ENCODE measurements around the gene SLC26A8.
"Not testable (repeated sequence)": the region's sequence is repeated elsewhere in the genome, so short reads cannot be mapped to it uniquely, and the experiment has no call there.

Gene SLC26A8

DNA sequence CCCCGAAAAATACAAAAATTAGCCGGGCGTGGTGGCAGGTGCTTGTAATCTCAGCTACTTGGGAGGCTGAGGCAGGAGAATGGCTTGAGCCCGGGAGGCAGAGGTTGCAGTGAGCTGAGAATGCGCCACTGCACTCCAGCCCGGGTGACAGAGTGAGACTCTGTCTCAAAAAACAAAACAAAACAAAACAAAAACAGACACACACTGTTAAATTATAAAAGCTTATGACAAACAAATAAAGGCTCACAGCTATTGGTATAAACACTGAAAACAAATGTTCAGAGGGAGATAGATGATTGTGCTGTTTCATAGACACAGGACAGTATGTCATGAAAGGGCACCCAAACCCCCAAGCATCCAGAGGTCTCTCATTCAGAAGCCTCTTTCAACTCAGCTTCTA, 107.5 kb downstream of the SLC26A8 start:
- not testable (repeated sequence) for H3K27me3 Mint-ChIP-seq, H3K27ac Mint-ChIP-seq, H3K9me3 Mint-ChIP-seq, DNase-seq
- Mint-ChIP-seq H3K4me1 (peaks cover 31% of the 10 kb centered on the region), H3K36me3 (peaks cover 42% of the 10 kb centered on the region), H3K4me3 (peak overlapping the region; percentile 5)
- CTCF ChIA-PET: interaction anchor here (1.0 kb wide), 1 partner anchor 34 kb away, joined by 3 read pairs; no protein-coding TSS in a partner anchor

DNA sequence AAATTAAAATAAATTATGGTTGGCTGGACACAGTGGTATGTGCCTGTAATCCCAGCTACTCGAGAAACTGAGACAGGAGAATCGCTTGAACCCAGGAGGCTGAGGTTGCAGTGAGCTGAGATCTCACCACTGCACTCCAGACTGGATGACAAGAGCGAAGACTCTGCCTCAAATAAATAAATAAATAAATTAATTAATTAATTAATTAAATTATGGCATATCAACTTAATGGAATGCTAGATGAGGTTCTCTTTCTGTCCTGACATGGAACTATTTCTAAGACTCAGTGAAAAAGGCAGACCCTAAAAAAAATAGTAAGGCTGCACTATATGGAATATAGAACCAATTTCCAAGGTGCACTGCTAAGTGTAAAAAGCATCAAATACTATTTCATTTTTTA, 108.4 kb downstream of the SLC26A8 start:
- Mint-ChIP-seq H3K36me3 (peaks cover 49% of the 10 kb centered on the region), H3K27ac (no peak overlapping the region), H3K9me3 (peaks cover 2% of the 10 kb centered on the region), H3K4me1 (peaks cover 25% of the 10 kb centered on the region), H3K27me3 (no peaks in the 10 kb centered on the region), H3K4me3 (no peak overlapping the region)
- CTCF ChIA-PET: no interaction called here
- DNase-seq: no peak

DNA sequence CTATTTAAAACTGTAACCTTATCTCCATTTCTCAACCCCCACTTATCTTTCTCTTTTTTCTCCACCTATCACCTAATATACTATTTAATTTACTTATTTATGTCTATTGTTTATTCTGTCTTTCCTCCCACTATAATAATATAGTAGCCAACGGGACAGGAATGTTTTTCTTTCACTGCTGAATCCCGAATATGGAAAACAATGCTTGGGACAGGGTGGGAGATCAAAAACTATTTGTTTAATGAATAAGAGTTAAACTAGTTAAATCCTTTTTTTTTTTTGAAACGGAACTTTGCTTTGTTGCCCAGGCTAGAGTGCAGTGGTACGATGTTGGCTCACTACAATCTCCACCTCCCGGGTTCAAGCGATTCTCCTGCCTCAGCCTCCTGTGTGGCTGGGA, 109.9 kb downstream of the SLC26A8 start:
- CTCF ChIA-PET: no interaction called here
- peaks cover 57% of the 10 kb centered on the region for H3K36me3 Mint-ChIP-seq
- H3K4me1 Mint-ChIP-seq: peaks cover 26% of the 10 kb centered on the region
- H3K27ac Mint-ChIP-seq: peak overlapping the region; percentile 68
- H3K27me3 Mint-ChIP-seq: no peaks in the 10 kb centered on the region
- H3K4me3 Mint-ChIP-seq: no peak overlapping the region
- no peak for DNase-seq
- peaks cover 10% of the 10 kb centered on the region for H3K9me3 Mint-ChIP-seq

DNA sequence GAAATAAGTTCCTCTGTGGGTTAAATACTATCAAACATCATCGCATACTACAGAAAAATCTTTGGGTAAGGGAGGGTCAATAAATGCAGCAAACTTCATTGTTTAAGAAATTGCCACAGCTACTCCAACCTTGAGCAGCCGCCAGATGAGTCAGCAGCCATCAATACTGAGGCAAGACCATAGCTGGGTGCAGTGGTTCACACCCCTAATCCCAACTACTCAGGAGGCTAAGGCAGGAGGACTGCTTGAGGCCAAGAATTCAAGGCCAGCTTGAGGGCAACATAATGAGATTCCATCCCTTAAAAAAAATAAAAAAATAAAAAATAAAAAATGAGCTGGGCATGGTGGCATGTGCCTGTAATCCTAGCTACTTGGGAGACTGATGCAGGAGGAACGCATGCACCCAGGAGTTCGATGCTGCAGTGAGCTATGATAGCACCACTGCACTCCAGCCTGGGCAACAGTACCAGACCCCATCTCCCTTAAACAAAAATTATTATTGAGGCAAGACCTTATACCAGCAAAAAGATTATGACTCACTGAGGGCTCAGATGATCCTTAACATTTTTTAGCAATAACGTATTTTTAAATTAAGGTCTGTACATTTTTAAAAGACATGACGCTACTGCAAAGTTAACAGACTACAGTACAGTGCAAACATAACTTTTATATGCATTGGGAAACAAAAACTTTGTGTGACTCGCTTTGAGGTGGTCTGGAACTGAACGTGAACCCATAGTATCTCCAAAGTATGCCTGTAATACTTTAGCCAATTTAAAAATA, 112.4 kb downstream of the SLC26A8 start:
- Mint-ChIP-seq H3K4me1 (peaks cover 5% of the 10 kb centered on the region), H3K4me3 (no peak overlapping the region), H3K9me3 (peaks cover 28% of the 10 kb centered on the region), H3K27ac (no peak overlapping the region), H3K36me3 (peaks cover 71% of the 10 kb centered on the region), H3K27me3 (no peaks in the 10 kb centered on the region)
- no peak for DNase-seq
- CTCF ChIA-PET: no interaction called here

DNA sequence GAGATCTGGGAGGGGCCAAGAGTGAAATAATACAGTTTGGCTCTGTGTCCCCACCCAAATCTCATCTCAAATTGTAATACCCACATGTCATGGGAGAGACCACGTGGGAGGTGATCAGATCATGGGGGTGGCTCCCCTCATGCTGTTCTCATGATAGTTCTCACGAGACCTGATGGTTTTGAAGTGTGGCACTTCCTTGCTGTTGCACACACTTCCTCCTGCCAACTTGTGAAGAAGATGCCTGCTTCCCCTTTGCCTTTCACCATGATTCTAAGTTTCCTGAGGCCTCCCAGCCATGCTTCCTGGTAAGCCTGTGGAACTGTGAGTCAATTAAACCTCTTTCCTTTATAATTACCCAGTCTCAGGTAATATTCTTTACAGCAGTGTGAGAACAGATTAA, 114.9 kb downstream of the SLC26A8 start:
- CTCF ChIA-PET, H3K27me3 Mint-ChIP-seq, DNase-seq, H3K4me3 Mint-ChIP-seq, H3K4me1 Mint-ChIP-seq, H3K27ac Mint-ChIP-seq: not testable (repeated sequence)
- Mint-ChIP-seq H3K9me3 (peaks cover 28% of the 10 kb centered on the region), H3K36me3 (peaks cover 65% of the 10 kb centered on the region)

DNA sequence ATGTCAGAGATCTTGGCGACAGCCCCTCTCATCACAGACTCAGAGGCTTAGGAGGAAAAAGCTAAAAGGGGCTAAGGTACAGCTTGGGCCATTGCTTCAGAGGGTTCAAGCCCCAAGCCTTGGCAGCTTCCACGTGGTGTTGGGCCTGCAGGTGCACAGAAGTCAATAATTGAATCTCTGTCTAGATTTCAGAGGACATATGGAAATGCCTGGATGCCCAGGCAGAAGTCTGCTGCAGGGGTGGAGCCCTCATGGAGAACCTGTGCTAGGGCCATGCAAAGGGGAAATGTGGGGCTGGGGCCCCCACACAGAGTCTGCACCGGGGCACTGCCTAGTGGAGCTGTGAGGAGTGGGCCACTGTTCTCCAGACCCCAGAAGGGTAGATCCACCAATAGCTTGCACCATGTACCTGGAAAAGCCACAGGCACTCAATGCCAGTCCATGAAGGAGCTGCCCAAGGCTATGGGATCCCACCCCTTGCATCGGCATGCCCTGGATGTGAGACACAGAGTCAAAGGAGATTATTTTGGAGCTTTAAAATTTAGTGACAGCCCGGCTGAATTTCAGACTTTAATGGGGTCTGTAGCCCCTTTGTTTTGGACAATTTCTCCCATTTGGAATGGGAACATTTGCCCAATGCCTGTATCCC, 115.6 kb downstream of the SLC26A8 start:
- H3K9me3 Mint-ChIP-seq: peaks cover 28% of the 10 kb centered on the region
- H3K27me3 Mint-ChIP-seq, CTCF ChIA-PET, DNase-seq, H3K4me1 Mint-ChIP-seq, H3K27ac Mint-ChIP-seq, H3K4me3 Mint-ChIP-seq: not testable (repeated sequence)
- H3K36me3 Mint-ChIP-seq: peaks cover 66% of the 10 kb centered on the region

DNA sequence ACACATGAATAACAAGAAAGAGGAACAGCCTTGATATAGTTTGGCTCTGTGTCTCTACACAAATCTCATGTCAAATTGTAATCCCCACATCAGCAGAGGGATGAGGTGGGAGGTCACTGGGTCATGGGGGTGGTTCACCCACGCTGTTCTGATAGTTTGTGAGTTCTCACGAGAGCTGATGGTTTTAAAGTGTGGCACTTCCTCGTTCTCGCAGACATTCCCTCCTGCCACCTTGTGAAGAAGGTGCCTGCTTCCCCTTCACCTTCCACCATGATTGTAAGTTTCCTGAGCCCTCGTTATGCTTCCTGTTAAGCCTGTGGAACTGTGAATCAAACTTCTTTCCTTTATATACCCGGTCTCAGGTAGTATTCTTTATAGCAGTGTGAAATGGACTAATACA, 116.7 kb downstream of the SLC26A8 start:
- Mint-ChIP-seq H3K4me3 (no peak overlapping the region), H3K9me3 (peaks cover 28% of the 10 kb centered on the region), H3K36me3 (peaks cover 64% of the 10 kb centered on the region), H3K27ac (no peak overlapping the region), H3K4me1 (peaks cover 7% of the 10 kb centered on the region), H3K27me3 (no peaks in the 10 kb centered on the region)
- CTCF ChIA-PET: no interaction called here
- no peak for DNase-seq

DNA sequence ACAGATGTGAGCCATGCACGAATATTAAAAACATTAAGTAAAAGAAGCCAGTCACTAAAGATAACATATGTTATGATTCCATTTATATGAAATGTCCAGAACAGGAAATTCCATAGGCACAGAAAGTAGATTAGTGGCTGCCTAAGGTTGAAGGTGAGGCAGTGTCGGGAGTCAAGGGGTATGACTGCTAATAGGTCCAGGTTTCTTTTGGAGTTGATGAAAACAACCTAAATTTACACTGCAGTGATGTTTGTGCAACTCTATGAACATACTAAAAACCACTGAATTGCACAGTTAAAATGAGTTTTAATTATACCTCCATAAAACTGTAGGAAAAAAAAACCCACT, 118.0 kb downstream of the SLC26A8 start:
- peaks cover 28% of the 10 kb centered on the region for H3K9me3 Mint-ChIP-seq
- H3K4me3 Mint-ChIP-seq: no peak overlapping the region
- DNase-seq: no peak
- peaks cover 56% of the 10 kb centered on the region for H3K36me3 Mint-ChIP-seq
- H3K4me1 Mint-ChIP-seq: peaks cover 7% of the 10 kb centered on the region
- CTCF ChIA-PET: no interaction called here
- no peaks in the 10 kb centered on the region for H3K27me3 Mint-ChIP-seq
- H3K27ac Mint-ChIP-seq: no peak overlapping the region

DNA sequence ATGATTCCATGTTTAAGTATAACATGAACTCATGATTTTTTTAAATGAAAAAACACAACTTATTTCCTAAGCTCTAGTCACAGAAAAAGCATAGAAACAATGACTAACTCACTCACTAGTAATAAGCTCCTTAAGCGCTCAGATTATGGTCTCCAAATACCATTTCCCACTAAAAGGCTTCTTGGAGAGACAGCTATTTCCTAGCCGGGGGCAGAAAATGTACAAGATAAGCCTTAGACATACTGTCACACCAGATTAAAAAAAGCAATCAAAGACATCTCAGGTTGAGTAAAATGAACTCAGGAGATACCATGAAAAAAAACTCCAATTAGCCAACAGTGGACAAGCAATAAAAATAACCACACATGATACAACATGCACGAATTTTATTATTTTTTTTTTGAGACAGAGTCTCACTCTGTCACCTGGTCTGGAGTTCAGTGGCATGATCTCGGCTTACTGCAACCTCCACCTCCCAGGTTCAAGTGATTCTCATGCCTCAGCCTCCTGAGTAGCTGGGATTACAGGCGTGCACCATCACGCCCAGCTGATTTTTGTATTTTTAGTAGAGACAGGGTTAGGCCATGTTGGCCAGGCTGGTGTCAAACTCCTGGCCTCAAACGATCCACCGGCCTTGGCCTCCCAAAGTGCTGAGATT, 118.5 kb downstream of the SLC26A8 start:
- Mint-ChIP-seq H3K9me3 (peaks cover 25% of the 10 kb centered on the region), H3K4me3 (no peak overlapping the region), H3K4me1 (peaks cover 5% of the 10 kb centered on the region), H3K27ac (no peak overlapping the region), H3K27me3 (no peaks in the 10 kb centered on the region), H3K36me3 (peaks cover 57% of the 10 kb centered on the region)
- CTCF ChIA-PET: no interaction called here
- DNase-seq: no peak

DNA sequence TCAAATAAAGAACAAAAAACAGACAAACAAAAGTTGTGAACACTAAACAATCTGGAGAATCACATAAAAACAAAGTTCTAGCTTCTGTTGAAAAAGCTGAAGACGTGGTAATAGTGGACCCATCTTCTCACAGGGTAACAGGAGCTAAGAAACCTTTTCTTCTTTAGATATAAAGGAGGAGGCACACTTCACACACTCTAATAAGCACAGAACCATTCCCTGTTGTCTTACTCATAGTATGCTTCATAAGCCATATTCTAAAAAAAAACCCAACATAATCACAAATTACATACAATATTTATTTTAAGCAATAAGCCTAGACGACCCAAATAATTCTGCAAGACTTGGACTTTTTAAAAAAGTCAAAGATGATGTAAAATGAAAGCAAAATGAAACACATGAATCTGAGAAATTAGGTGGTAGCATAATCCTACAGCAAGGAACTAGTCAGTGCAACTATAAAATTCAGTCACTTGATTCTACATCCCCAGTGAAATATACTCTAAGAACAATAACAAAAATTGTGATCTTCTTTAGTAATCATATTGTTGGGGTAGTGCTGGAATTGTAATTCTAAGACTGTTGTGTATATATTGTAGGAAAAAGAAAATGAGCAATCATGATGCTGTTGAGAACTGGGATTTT, 119.2 kb downstream of the SLC26A8 start:
- Mint-ChIP-seq H3K9me3 (peaks cover 21% of the 10 kb centered on the region), H3K27me3 (no peaks in the 10 kb centered on the region), H3K27ac (no peak overlapping the region), H3K4me3 (no peak overlapping the region), H3K4me1 (peaks cover 4% of the 10 kb centered on the region), H3K36me3 (peaks cover 56% of the 10 kb centered on the region)
- CTCF ChIA-PET: interaction anchor here (1.3 kb wide), 1 partner anchor 12 kb away, joined by 3 read pairs; no protein-coding TSS in a partner anchor
- no peak for DNase-seq

DNA sequence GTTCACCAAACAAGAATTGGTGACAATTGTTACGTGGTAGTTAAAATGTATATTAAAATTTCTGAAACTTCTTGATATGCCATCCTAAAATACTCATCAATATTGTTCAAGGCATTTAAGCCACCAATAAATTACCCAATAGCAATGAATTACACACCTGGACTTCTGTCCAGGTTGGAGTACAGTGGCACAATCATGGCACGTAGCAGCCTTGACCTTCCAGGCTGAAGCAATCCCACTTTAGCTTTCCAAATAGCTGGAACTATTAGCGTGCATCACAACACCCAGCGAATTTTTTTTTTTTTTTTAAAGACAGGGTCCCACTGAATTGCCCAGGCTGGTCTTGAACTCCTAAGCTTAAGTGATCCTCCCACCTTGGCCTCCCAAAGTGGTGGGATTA, 120.8 kb downstream of the SLC26A8 start:
- Mint-ChIP-seq H3K36me3 (peaks cover 50% of the 10 kb centered on the region), H3K9me3 (peaks cover 9% of the 10 kb centered on the region), H3K4me1 (peaks cover 4% of the 10 kb centered on the region), H3K27ac (no peak overlapping the region), H3K27me3 (no peaks in the 10 kb centered on the region), H3K4me3 (no peak overlapping the region)
- CTCF ChIA-PET: interaction anchor here (1.9 kb wide), 1 partner anchor 12 kb away, joined by 4 read pairs; no protein-coding TSS in a partner anchor
- DNase-seq: no peak

DNA sequence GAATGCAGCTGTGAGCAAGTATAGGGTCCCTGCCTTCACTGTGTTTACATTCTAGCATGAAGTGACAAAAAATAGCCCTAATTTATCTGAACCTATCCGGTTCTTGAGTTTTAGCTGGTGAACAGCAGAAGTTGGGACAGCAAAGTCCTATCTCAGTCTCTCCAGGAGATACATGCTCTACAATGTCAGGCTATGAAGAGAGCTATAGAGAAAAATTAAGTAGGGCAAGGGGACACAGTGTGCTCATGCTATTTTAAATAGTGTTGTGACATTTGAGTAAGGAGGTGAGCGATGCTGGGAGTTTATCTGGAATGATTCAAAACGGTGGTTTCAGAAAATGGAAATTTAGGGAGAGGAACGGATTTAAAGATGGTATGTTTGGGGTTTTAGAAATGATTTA, 124.0 kb downstream of the SLC26A8 start:
- H3K4me3 Mint-ChIP-seq: no peak overlapping the region
- H3K27ac Mint-ChIP-seq: no peak overlapping the region
- no peaks in the 10 kb centered on the region for H3K27me3 Mint-ChIP-seq
- H3K36me3 Mint-ChIP-seq: peaks cover 46% of the 10 kb centered on the region
- no peaks in the 10 kb centered on the region for H3K9me3 Mint-ChIP-seq
- peaks cover under 1% of the 10 kb centered on the region for H3K4me1 Mint-ChIP-seq
- CTCF ChIA-PET: no interaction called here
- no peak for DNase-seq

DNA sequence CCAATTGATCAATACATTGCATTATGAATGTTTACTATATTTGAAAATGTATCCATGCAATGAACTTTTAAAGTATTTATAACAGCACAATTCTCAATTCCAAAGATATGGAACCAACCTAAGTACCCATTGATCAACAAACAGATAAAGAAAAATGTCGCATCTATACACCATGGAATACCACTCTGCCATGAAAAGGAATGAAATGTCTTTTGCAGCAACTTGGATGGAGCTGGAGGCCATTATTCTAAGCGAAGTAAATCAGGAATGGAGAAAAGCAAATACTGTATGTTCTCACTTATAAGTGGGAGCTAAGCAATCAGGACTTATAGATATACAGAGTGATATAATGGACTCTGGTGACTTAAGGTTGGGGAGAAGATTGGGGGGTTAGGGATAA, 126.4 kb downstream of the SLC26A8 start:
- no peaks in the 10 kb centered on the region for H3K9me3 Mint-ChIP-seq
- CTCF ChIA-PET: no interaction called here
- no peaks in the 10 kb centered on the region for H3K27me3 Mint-ChIP-seq
- peaks cover 3% of the 10 kb centered on the region for H3K4me1 Mint-ChIP-seq
- no peak overlapping the region for H3K4me3 Mint-ChIP-seq
- peaks cover 40% of the 10 kb centered on the region for H3K36me3 Mint-ChIP-seq
- DNase-seq: no peak
- no peak overlapping the region for H3K27ac Mint-ChIP-seq

DNA sequence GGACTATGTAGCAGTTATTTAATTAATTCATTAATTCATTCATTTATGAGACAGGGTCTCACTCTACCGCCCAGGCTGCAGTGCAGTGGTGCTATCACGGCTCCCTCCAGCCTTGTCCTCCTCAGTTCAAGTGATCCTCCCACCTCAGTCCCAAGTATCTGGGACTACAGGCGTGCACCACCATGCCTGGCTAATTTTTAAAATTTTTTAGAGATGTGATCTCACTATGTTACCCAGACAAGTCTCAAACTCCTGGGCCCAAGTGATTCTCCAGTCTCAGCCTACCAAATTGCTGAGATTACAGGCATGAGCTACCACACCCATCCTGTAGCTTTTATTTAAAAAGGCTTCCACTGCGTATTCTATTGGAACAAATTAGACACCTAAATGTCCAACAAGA, 127.0 kb downstream of the SLC26A8 start:
- H3K27ac Mint-ChIP-seq: no peak overlapping the region
- CTCF ChIA-PET: no interaction called here
- peaks cover 43% of the 10 kb centered on the region for H3K36me3 Mint-ChIP-seq
- no peaks in the 10 kb centered on the region for H3K27me3 Mint-ChIP-seq
- peaks cover 3% of the 10 kb centered on the region for H3K4me1 Mint-ChIP-seq
- no peaks in the 10 kb centered on the region for H3K9me3 Mint-ChIP-seq
- H3K4me3 Mint-ChIP-seq: no peak overlapping the region
- no peak for DNase-seq
